K562 (cell line): ENCODE data around the gene PDIA5. TPM values are rescaled to one million over a fixed set of nuclear protein-coding genes. Genes with fewer than 3 reads are reported as not detected.

ENCODE experiments used
- ATAC-seq: fragments of 200-7000 bp; cut with Tn5 transposase; 3 replicates; pipeline ENCODE4 v1.9.1; 2020; ENCODE audit warnings: moderate library complexity
- BruUV-seq: library from RNA; stranded (reverse); fragments of 400-500 nt; replicated peaks from 2 replicates; lab custom pipeline; 2021; lab: Mats Ljungman, UMichigan
- CTCF ChIA-PET: fragments of 300-600 bp; formaldehyde crosslinking; extraction: SDS; loops from one replicate; lab custom pipeline; 2021; ENCODE audit warnings: low intra/inter-chr PET ratio; lab: Yijun Ruan, JAX
- POLR2A ChIA-PET: fragments of 300-600, 350-650 bp; sonication (Branson Sonifier 250); formaldehyde crosslinking; extraction: SDS; loops from one replicate; lab custom pipeline; 2021; ENCODE audit warnings: antibody characterized with exemption, inconsistent platforms; lab: Yijun Ruan, JAX
- DNase-seq, 4 experiments: peaks; one replicate each; pipeline versions ENCODE4 v3.0.0 to v3.0.0-alpha.2; 2011 to 2018; ENCODE audit warnings: low spot score in 3 of 4, mixed read lengths in 3 of 4; ENCODE audit errors: extremely low read depth in 1 of 4
- FAIRE-seq: peaks from 2 replicates; lab custom pipeline; 2011; peaks lifted over from hg19 to GRCh38; lab: Jason Lieb, UNC
- H2AFZ ChIP-seq: 2 replicates; pipeline ENCODE4 v1.6.0; 2011; ENCODE audit warnings: low read depth, low read length, control low read depth, inconsistent platforms
- H3K27ac ChIP-seq: fragments of 200-600 bp; 3 replicates; pipeline ENCODE4 v1.8.0; 2011; ENCODE audit warnings: low read depth, mild to moderate bottlenecking, control low read depth, inconsistent platforms, low read length, moderate library complexity, mixed read lengths; ENCODE audit errors: extremely low read depth
- H3K27me3 ChIP-seq, 2 experiments: fragments of 300-600 bp in 1 of 2; 2 replicates in 1 of 2; 3 replicates in 1 of 2; pipeline versions ENCODE4 v1.6.0 to v1.8.0; 2011; ENCODE audit warnings: inconsistent platforms in 2 of 2, low read length in 2 of 2, mild to moderate bottlenecking in 1 of 2, mixed read lengths in 1 of 2, moderate library complexity in 1 of 2; ENCODE audit not compliant: control insufficient read depth in 2 of 2, insufficient read depth in 2 of 2
- H3K36me3 ChIP-seq: fragments of 300-600 bp; 3 replicates; pipeline ENCODE4 v1.8.0; 2011; ENCODE audit warnings: mild to moderate bottlenecking, low read length, inconsistent platforms; ENCODE audit not compliant: control insufficient read depth, insufficient read depth
- H3K4me1 ChIP-seq, 2 experiments: fragments of 200-600 bp in 1 of 2; replicated peaks in 1 of 2; 2 replicates in 1 of 2; 3 replicates in 1 of 2; pipeline versions ENCODE4 v1.5.1 to v1.8.0; 2011; ENCODE audit warnings: inconsistent platforms in 2 of 2, low read length in 2 of 2, mild to moderate bottlenecking in 1 of 2, mixed read lengths in 1 of 2, moderate library complexity in 1 of 2; ENCODE audit not compliant: control insufficient read depth in 2 of 2, insufficient read depth in 2 of 2
- H3K4me2 ChIP-seq: 2 replicates; pipeline ENCODE4 v1.6.1; 2011; ENCODE audit warnings: low read length, control low read depth, inconsistent platforms, mixed read lengths; ENCODE audit not compliant: insufficient read depth
- H3K4me3 ChIP-seq: fragments of 200-600 bp; sonication (generic), shearing (Covaris generic); 2 replicates; pipeline ENCODE4 v1.5.1; 2016; ENCODE audit warnings: control low read depth, inconsistent platforms
- H3K79me2 ChIP-seq: fragments of 200-600 bp; 3 replicates; pipeline ENCODE4 v1.8.0; 2011; ENCODE audit warnings: low read length, inconsistent platforms; ENCODE audit not compliant: control insufficient read depth, insufficient read depth
- H3K9ac ChIP-seq, 2 experiments: 2 replicates each; pipeline versions ENCODE4 v1.6.0 to v1.6.1; 2011; ENCODE audit warnings: low read depth in 2 of 2, low read length in 2 of 2, control low read depth in 1 of 2, inconsistent platforms in 1 of 2, mild to moderate bottlenecking in 1 of 2, mixed read lengths in 1 of 2; ENCODE audit not compliant: insufficient read depth in 1 of 2
- H3K9me1 ChIP-seq: one replicate; pipeline ENCODE4 v1.6.0; 2011; ENCODE audit warnings: inconsistent platforms, mild to moderate bottlenecking, low read length, moderate library complexity; ENCODE audit not compliant: control insufficient read depth, insufficient read depth
- H3K9me3 ChIP-seq: replicated peaks from 2 replicates; pipeline ENCODE4 v1.5.1; 2011; ENCODE audit warnings: low read depth, low read length, inconsistent platforms; ENCODE audit not compliant: control insufficient read depth, insufficient read depth
- H4K20me1 ChIP-seq: replicated peaks from 2 replicates; pipeline ENCODE4 v1.6.1; 2011; ENCODE audit warnings: low read length, inconsistent platforms, mixed read lengths; ENCODE audit not compliant: control insufficient read depth, insufficient read depth
- CEBPG ChIP-seq, 3 experiments: fragments of 200-800 bp in 1 of 3; sonication (Bioruptor generic) in 1 of 3; sonication (generic) in 1 of 3; formaldehyde crosslinking in 1 of 3; IDR thresholded peaks in 2 of 3; conservative IDR thresholded peaks in 1 of 3; 2 replicates each; pipeline versions ENCODE4 v1.6.1 to v1.8.0; 2016 to 2022; ENCODE audit warnings: missing compliant biosample characterization in 2 of 3, missing genetic modification characterization in 2 of 3, mild to moderate bottlenecking in 1 of 3, missing genetic modification reagents in 1 of 3
- DPF2 ChIP-seq: fragments of 450-650 bp; IDR thresholded peaks from 2 replicates; pipeline ENCODE4 v1.6.1; 2016
- E4F1 ChIP-seq: fragments of 250-450 bp; sonication (Bioruptor Pico); IDR thresholded peaks from 2 replicates; pipeline ENCODE4 v1.5.0; 2021; ENCODE audit warnings: mild to moderate bottlenecking, borderline replicate concordance
- MAFG ChIP-seq: fragments of 450-650 bp; conservative IDR thresholded peaks from 2 replicates; pipeline ENCODE4 v1.6.1; 2016; ENCODE audit warnings: missing genetic modification characterization, missing compliant biosample characterization
- NFE2 ChIP-seq: IDR thresholded peaks from 2 replicates; pipeline ENCODE4 v1.6.1; 2014; ENCODE audit warnings: antibody characterized with exemption, low read depth
- PCBP2 ChIP-seq: fragments of 200-400 bp; formaldehyde crosslinking; IDR thresholded peaks from 2 replicates; pipeline ENCODE4 v1.6.1; 2018; ENCODE audit warnings: low read length, low read depth, mild to moderate bottlenecking, moderate library complexity; ENCODE audit not compliant: poor library complexity, severe bottlenecking
- PHF20 ChIP-seq: fragments of 450-650 bp; IDR thresholded peaks from 2 replicates; pipeline ENCODE4 v1.6.1; 2018; ENCODE audit not compliant: partially characterized antibody
- PPARD ChIP-seq: fragments of 250-450 bp; sonication (Bioruptor Pico); IDR thresholded peaks from 2 replicates; pipeline ENCODE4 v1.8.0; 2022; ENCODE audit warnings: inconsistent platforms, mild to moderate bottlenecking, moderate library complexity
- SRSF9 ChIP-seq: fragments of 200-400 bp; formaldehyde crosslinking; IDR thresholded peaks from 2 replicates; pipeline ENCODE4 v1.6.1; 2017; ENCODE audit warnings: low read depth, low read length, borderline replicate concordance
- WGBS: fragments of 100-300 bp; shearing (Covaris generic); methylation state at CpG from one replicate; pipeline ENCODE4 v1.1.6; 2016; ENCODE audit warnings: low coverage, mixed read lengths; ENCODE audit not compliant: insufficient coverage; ENCODE audit errors: missing lambda C conversion rate; 5-methylcytosine and 5-hydroxymethylcytosine counted together
- in situ Hi-C: fragments of 300-500 bp; cut with MboI; formaldehyde crosslinking; loops from 4 replicates; pipeline ENCODE4 v1.15.0; 2018; ENCODE audit warnings: inconsistent platforms, mixed read lengths
- intact Hi-C: fragments of 100-400 bp; cut with micrococcal nuclease; formaldehyde crosslinking; loops from 2 replicates; pipeline ENCODE4 v1.14.2; 2022
- polyA plus RNA-seq, 8 experiments: library from polyadenylated mRNA; depleted of rRNA in 4 of 8; stranded (reverse) in 5 of 8; unstranded in 3 of 8; fragments of >200 nt; fragmentation: Nextera tagmentation in 2 of 8; fragmentation: Illumina TruSeq in 1 of 8; extraction: Ambion mirVana in 2 of 8; extraction: Trizol in 1 of 8; gene quantifications; 2 replicates each; pipeline versions ENCODE4 v1.2.1 to v1.2.3, GENCODE V29; 2011 to 2014; ENCODE audit warnings: inconsistent platforms in 1 of 8, missing spikeins in 1 of 8
- total RNA-seq, 7 experiments: library from RNA; depleted of rRNA in 6 of 7; stranded (reverse); fragments of >200 nt in 6 of 7; fragmentation: Illumina TruSeq in 2 of 7; extraction: Trizol in 2 of 7; gene quantifications; 2 replicates each; pipeline versions ENCODE4 v1.2.1 to v1.2.3, GENCODE V29; 2011 to 2021; ENCODE audit warnings: low replicate concordance in 1 of 7

PDIA5 gene
- total and polyA plus RNA-seq, 9 of the 15 experiments (the other 6 are each of a cell fraction or from before 2014, with no cell fraction given) = 3.4 to 31.8 (median 19.6) TPM

- in situ Hi-C loops = no loop called here
These were observed 5.3 kb downstream of the PDIA5 start for GRCh38 chr3:123072152-123072551.

More at GRCh38 chr3:123072152-123072551, 5.3 kb downstream of the PDIA5 start:
- ChIA-PET CTCF (no interaction called here), POLR2A (interaction anchor here (0.6 to 2.0 kb wide), 2 partner anchors 9 to 1680 kb away, joined by 3 to 9 read pairs; no protein-coding TSS in a partner anchor)
- no peak for FAIRE-seq
- Histone ChIP-seq H3K79me2 (peaks cover 98% of the 10 kb centered on the region), H3K4me1 (peaks cover 30 to 36% of the 10 kb centered on the region in 2 experiments), H3K4me2 (no peak overlapping the region), H3K9me3 (no peaks in the 10 kb centered on the region), H4K20me1 (peaks cover 53% of the 10 kb centered on the region), H2AFZ (no peak overlapping the region), H3K4me3 (no peak overlapping the region), H3K9ac (peak overlapping the region in 1 of 2 experiments; percentile 26; a peak in 1 of 4 replicates), H3K27me3 (no peaks in the 10 kb centered on the region), H3K27ac (no peak overlapping the region), H3K9me1 (peaks cover 15% of the 10 kb centered on the region), H3K36me3 (peaks cover 10% of the 10 kb centered on the region)
- ATAC-seq = no peak
- TF ChIP-seq MAFG (tag) (0 out of 2 replicates have a peak, but pooled peaks have one; percentile 5), DPF2 (no peak), NFE2 (peak; percentile 11; the same call in 1 of the 2 replicates), PPARD (CRISPR knock-in tag) (no peak), SRSF9 (no peak), PHF20 (no peak), CEBPG (CRISPR knock-in tag; IDR thresholded peaks at IDR 0.05) (no peak), CEBPG (tag; conservative IDR thresholded peaks at IDR 0.05 in 1 of 2, IDR thresholded peaks at IDR 0.05 in 1 of 2) (no peak), E4F1 (CRISPR knock-in tag) (no peak), PCBP2 (no peak)
- intact Hi-C loops = no loop called here
- no TSS peak for BruUV-seq
- DNase-seq = no peak
- WGBS = 57% methylated on average over 5 of the region's 5 CpGs
